Measurements from ENCODE around the gene LEUTX. TPM values are rescaled to one million over a fixed set of nuclear protein-coding genes. Genes with fewer than 3 reads are reported as not detected.
"Not testable (repeated sequence)": the region's sequence is repeated elsewhere in the genome, so short reads cannot be mapped to it uniquely, and the experiment has no call there.

LEUTX gene
- total RNA-seq, 1 experiment from 2014 or later: not detected

- Mint-ChIP-seq H3K4me1 (ENCODE audit: low read depth, unreplicated experiment) (peaks cover 6% of the 10 kb centered on the region), H3K4me3 (ENCODE audit: low read depth, unreplicated experiment) (no peak overlapping the region), H3K27ac (ENCODE audit: unreplicated experiment) (no peak overlapping the region), H3K36me3 (ENCODE audit: insufficient read depth, unreplicated experiment) (no peaks in the 10 kb centered on the region), H3K27me3 (ENCODE audit: unreplicated experiment) (peaks cover 15% of the 10 kb centered on the region), H3K9me3 (ENCODE audit: low read depth, unreplicated experiment) (no peaks in the 10 kb centered on the region)
- BruUV-seq (replicated peaks): no TSS peak
- CTCF ChIA-PET: no interaction called here
- intact Hi-C loops (cut with micrococcal nuclease; ENCODE audit: unreplicated experiment): no loop called here
- DNase-seq: no peak
- TF ChIP-seq CTCF (IDR thresholded peaks at IDR 0.05; ENCODE audit: unreplicated experiment): no peak
These were observed 31.8 kb downstream of the LEUTX start for GRCh38 chr19:39810424-39810823.

GRCh38 chr19:39811064-39811463 lies 32.4 kb downstream of the LEUTX start:
- CTCF ChIA-PET: no interaction called here
- Mint-ChIP-seq H3K9me3 (ENCODE audit: low read depth, unreplicated experiment) (no peaks in the 10 kb centered on the region), H3K4me1 (ENCODE audit: low read depth, unreplicated experiment) (peaks cover 6% of the 10 kb centered on the region), H3K36me3 (ENCODE audit: insufficient read depth, unreplicated experiment) (no peaks in the 10 kb centered on the region), H3K27ac (ENCODE audit: unreplicated experiment) (no peak overlapping the region), H3K4me3 (ENCODE audit: low read depth, unreplicated experiment) (no peak overlapping the region), H3K27me3 (ENCODE audit: unreplicated experiment) (peaks cover 15% of the 10 kb centered on the region)
- TF ChIP-seq CTCF (IDR thresholded peaks at IDR 0.05; ENCODE audit: unreplicated experiment): no peak
- DNase-seq: no peak
- intact Hi-C loops (cut with micrococcal nuclease; ENCODE audit: unreplicated experiment): no loop called here
- no TSS peak for BruUV-seq (replicated peaks)

GRCh38 chr19:39813264-39813993 lies 34.8 kb downstream of the LEUTX start:
- no peaks in the 10 kb centered on the region for H3K36me3 Mint-ChIP-seq (ENCODE audit: insufficient read depth, unreplicated experiment)
- no peaks in the 10 kb centered on the region for H3K9me3 Mint-ChIP-seq (ENCODE audit: low read depth, unreplicated experiment)
- CTCF ChIA-PET: no interaction called here
- H3K4me3 Mint-ChIP-seq (ENCODE audit: low read depth, unreplicated experiment): no peak overlapping the region
- TF ChIP-seq CTCF (IDR thresholded peaks at IDR 0.05; ENCODE audit: unreplicated experiment): no peak
- intact Hi-C loops (cut with micrococcal nuclease; ENCODE audit: unreplicated experiment): no loop called here
- no peak for DNase-seq
- peaks cover 4% of the 10 kb centered on the region for H3K27me3 Mint-ChIP-seq (ENCODE audit: unreplicated experiment)
- peaks cover 6% of the 10 kb centered on the region for H3K4me1 Mint-ChIP-seq (ENCODE audit: low read depth, unreplicated experiment)
- no peak overlapping the region for H3K27ac Mint-ChIP-seq (ENCODE audit: unreplicated experiment)
- BruUV-seq (replicated peaks): no TSS peak

GRCh38 chr19:39814111-39814510 lies 35.5 kb downstream of the LEUTX start:
- BruUV-seq (replicated peaks); H3K9me3 Mint-ChIP-seq (ENCODE audit: low read depth, unreplicated experiment); H3K4me3 Mint-ChIP-seq (ENCODE audit: low read depth, unreplicated experiment); H3K27ac Mint-ChIP-seq (ENCODE audit: unreplicated experiment); H3K36me3 Mint-ChIP-seq (ENCODE audit: insufficient read depth, unreplicated experiment); DNase-seq; H3K4me1 Mint-ChIP-seq (ENCODE audit: low read depth, unreplicated experiment); H3K27me3 Mint-ChIP-seq (ENCODE audit: unreplicated experiment); intact Hi-C loops (cut with micrococcal nuclease; ENCODE audit: unreplicated experiment); CTCF ChIA-PET: not testable (repeated sequence)

- H3K9me3 Mint-ChIP-seq (ENCODE audit: low read depth, unreplicated experiment): no peaks in the 10 kb centered on the region
- CTCF ChIA-PET: no interaction called here
- no peaks in the 10 kb centered on the region for H3K27me3 Mint-ChIP-seq (ENCODE audit: unreplicated experiment)
- H3K4me1 Mint-ChIP-seq (ENCODE audit: low read depth, unreplicated experiment): no peaks in the 10 kb centered on the region
- no TSS peak for BruUV-seq (replicated peaks)
- H3K27ac Mint-ChIP-seq (ENCODE audit: unreplicated experiment): no peak overlapping the region
- intact Hi-C loops (cut with micrococcal nuclease; ENCODE audit: unreplicated experiment): no loop called here
- H3K36me3 Mint-ChIP-seq (ENCODE audit: insufficient read depth, unreplicated experiment): no peaks in the 10 kb centered on the region
- no peak overlapping the region for H3K4me3 Mint-ChIP-seq (ENCODE audit: low read depth, unreplicated experiment)
- no peak for DNase-seq
- TF ChIP-seq CTCF (IDR thresholded peaks at IDR 0.05; ENCODE audit: unreplicated experiment): no peak
These were observed 35.9 kb downstream of the LEUTX start for GRCh38 chr19:39814595-39814994.

Measured in Calu3 (cell line).